SK-MEL-5 (cell line): ENCODE measurements around the gene TRIM14. TPM values are rescaled to one million over a fixed set of nuclear protein-coding genes. Genes with fewer than 3 reads are reported as not detected.
"Not testable (repeated sequence)": the region's sequence is repeated elsewhere in the genome, so short reads cannot be mapped to it uniquely, and the experiment has no call there.

Source experiments
- DNase-seq: peaks from one replicate; pipeline ENCODE4 v3.0.0-alpha.2; 2016; ENCODE audit warnings: low read depth, low spot score
- in situ Hi-C: cut with HindIII; loops from 2 replicates; pipeline ENCODE4 v1.10.0; 2016; ENCODE audit warnings: low sequenced_read_pairs, high pct_unique_total_duplicates, low pct_unique_long_range_greater_than_20kb
- total RNA-seq: library from RNA; depleted of rRNA; stranded (reverse); fragments of >200 nt; shearing (Covaris generic); gene quantifications from 2 replicates; pipeline ENCODE4 v1.2.3, GENCODE V29; 2014

The TRIM14 gene
- total RNA-seq, 1 experiment from 2014 or later: 3.8 TPM

- no peak for DNase-seq
- in situ Hi-C loops: no loop called here
Measured at GRCh38 chr9:98127226-98127625, 8.2 kb upstream of the TRIM14 start.

GRCh38 chr9:98124637-98125426 is 5.8 kb upstream of the TRIM14 start:
- in situ Hi-C loops: no loop called here
- no peak for DNase-seq

GRCh38 chr9:98124091-98124490 is 5.1 kb upstream of the TRIM14 start:
- in situ Hi-C loops, DNase-seq: not testable (repeated sequence)

- DNase-seq: no peak
- in situ Hi-C loops: no loop called here
Measured at GRCh38 chr9:98121058-98121457, 2.0 kb upstream of the TRIM14 start.

GRCh38 chr9:98120476-98120875 is 1.5 kb upstream of the TRIM14 start:
- in situ Hi-C loops: no loop called here
- no peak for DNase-seq

GRCh38 chr9:98117984-98118639 is 910 bp downstream of the TRIM14 start:
- peak; percentile 50 for DNase-seq

GRCh38 chr9:98117097-98117496 is 1.9 kb downstream of the TRIM14 start:
- DNase-seq, in situ Hi-C loops: not testable (repeated sequence)

More at GRCh38 chr9:98117984-98118639, 910 bp downstream of the TRIM14 start:
- in situ Hi-C loops: no loop called here

- in situ Hi-C loops: no loop called here
- DNase-seq: no peak
Measured at GRCh38 chr9:98109052-98109451, 10.0 kb downstream of the TRIM14 start.

GRCh38 chr9:98108531-98109031 is 10.4 kb downstream of the TRIM14 start:
- in situ Hi-C loops: no loop called here
- DNase-seq: no peak

GRCh38 chr9:98107926-98108325 is 11.1 kb downstream of the TRIM14 start:
- no peak for DNase-seq
- in situ Hi-C loops: no loop called here

GRCh38 chr9:98105006-98105405 is 14.0 kb downstream of the TRIM14 start:
- in situ Hi-C loops: no loop called here
- no peak for DNase-seq

GRCh38 chr9:98104445-98104881 is 14.6 kb downstream of the TRIM14 start:
- in situ Hi-C loops: no loop called here
- DNase-seq: no peak

GRCh38 chr9:98101868-98102273 is 17.2 kb downstream of the TRIM14 start:
- in situ Hi-C loops: no loop called here
- DNase-seq: no peak

GRCh38 chr9:98101416-98101815 is 17.6 kb downstream of the TRIM14 start:
- DNase-seq: no peak
- in situ Hi-C loops: no loop called here

GRCh38 chr9:98100456-98100855 is 18.6 kb downstream of the TRIM14 start:
- DNase-seq: no peak
- in situ Hi-C loops: no loop called here

- no peak for DNase-seq
- in situ Hi-C loops: no loop called here
Measured at GRCh38 chr9:98099898-98100297, 19.1 kb downstream of the TRIM14 start.

- in situ Hi-C loops: no loop called here
Measured at GRCh38 chr9:98099346-98099745, 19.7 kb downstream of the TRIM14 start.

GRCh38 chr9:98097836-98098235 is 21.2 kb downstream of the TRIM14 start:
- DNase-seq: no peak
- in situ Hi-C loops: no loop called here

More at GRCh38 chr9:98099346-98099745, 19.7 kb downstream of the TRIM14 start:
- no peak for DNase-seq

GRCh38 chr9:98096091-98096490 is 22.9 kb downstream of the TRIM14 start:
- DNase-seq: no peak
- in situ Hi-C loops: no loop called here
